Central memory CD4-positive, alpha-beta T cell (primary cell): ENCODE data around the gene DRD2.
"Not testable (repeated sequence)": the region's sequence is repeated elsewhere in the genome, so short reads cannot be mapped to it uniquely, and the experiment has no call there.

Experiments used
- DNase-seq: peaks from one replicate; pipeline ENCODE4 v3.0.0; 2022
- total RNA-seq, 3 experiments: gene quantifications; one replicate each; lab custom pipeline; 2026; lab: John Stamatoyannopoulos, UW

DRD2 gene
- 0 reads per million in 3 experiments for total RNA-seq

DNA sequence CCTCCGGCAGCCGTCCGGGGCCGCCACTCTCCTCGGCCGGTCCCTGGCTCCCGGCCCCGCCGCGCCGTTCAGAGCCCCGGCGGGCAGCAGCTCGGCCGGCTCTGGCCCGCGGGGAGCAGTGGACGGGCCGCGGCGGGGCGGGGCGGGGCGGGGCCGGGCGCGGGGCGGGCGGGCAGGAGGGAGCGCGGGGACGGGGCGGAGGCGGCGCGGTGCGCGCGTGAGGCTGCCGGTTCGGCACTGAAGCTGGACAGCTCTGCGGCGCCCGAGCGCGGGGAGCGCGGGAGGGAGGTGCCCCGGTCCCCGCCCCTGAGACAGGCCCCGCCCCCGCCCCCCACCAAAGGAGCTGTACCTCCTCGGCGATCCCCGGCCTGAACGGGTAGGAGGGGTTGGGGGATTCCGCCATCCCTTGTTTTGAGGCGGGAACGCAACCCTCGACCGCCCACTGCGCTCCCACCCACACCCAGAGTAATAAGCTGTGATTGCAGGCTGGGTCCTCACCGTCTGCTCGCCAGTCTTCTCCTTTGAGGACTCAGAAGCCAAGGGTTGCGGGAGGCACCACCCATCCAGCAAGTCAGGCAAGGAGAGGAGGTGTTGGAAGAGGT, at the start of gene DRD2:
Gene DRD2 (minus strand): TSS at position 239 of the 602 bp plus-strand sequence. CDS start 50,747 bp downstream, outside the sequence.
- no peak for DNase-seq

DNA sequence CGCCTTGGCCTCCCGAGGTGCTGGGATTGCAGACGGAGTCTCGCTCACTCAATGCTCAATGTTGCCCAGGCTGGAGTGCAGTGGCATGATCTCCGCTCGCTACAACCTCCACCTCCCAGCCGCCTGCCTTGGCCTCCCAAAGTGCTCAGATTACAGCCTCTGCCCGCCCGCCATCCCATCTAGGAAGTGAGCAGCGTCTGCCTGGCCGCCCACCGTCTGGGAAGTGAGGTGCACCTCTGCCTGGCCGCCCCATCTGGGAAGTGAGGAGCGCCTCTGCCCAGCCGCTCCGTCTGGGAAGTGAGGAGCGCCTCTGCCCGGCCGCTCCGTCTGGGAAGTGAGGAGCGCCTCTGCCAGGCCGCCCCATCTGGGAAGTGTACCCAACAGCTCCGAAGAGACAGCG, 48.7 kb upstream of the DRD2 start:
- not testable (repeated sequence) for DNase-seq

DNA sequence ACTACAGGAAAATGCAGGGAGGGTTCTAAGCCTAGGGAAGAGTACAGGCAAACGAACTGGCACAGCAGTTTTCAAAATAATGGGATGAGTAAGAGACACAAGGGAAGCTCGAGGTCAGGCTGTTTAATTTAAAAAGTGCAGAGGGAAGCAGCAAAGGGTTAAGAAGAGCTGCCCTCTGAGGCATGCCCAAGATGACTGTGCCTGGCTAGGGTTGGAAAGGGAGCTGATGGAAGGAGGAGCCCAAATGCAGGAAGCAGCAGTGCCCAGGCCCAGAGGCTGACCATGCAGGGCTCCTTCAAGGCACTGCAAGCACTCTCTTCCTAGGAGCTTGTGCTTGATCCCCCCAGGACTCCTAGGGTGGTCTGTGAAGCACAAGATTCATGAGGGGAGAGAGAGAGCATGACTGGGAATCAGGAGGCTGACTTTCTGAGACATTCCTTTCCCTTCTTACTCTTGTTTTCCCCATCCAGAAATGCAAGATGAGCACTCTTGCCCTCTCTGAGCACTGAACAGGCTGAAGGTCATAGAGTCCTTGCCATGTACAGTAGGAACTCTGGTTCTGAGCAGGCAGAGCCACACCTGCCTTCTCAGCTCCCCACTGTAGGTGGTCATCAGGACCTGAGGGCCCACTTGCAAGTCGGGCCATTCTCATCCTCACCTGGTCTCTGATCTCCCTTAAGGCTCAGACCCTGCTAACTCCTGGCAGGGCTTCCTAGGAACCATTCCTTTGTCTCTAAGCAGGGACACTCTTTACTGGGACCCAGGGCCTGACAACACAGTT, 46.7 kb upstream of the DRD2 start:
- DNase-seq: no peak

DNA sequence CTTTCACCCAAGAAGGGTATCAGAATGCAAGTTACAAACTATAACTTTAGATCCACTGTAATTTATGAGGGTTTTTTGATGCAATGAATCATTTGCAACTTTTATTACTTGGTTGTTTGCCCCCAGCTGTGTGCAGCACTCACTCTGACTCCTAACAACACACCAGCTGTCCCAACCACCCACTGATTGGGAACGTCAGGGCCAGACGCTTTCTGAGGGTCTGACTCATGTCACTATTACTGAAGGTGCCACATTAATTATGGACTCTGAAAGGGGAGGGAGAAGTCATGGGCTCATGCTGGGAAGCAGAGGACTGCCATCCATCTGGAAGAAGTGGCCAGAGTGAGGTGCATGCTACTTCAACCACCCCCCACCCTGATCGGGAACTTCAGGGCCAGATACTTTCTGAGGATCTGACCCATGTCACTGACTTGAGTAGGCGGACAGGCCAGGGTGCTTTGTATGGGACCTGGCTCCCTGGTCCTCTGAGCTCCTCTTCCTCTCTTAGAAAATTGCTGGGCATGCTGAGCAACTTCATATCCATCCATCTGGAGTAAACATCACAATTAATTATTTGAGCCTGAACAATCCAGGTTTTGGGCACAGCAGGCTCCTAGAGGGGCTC, 44.9 kb upstream of the DRD2 start:
- no peak for DNase-seq

DNA sequence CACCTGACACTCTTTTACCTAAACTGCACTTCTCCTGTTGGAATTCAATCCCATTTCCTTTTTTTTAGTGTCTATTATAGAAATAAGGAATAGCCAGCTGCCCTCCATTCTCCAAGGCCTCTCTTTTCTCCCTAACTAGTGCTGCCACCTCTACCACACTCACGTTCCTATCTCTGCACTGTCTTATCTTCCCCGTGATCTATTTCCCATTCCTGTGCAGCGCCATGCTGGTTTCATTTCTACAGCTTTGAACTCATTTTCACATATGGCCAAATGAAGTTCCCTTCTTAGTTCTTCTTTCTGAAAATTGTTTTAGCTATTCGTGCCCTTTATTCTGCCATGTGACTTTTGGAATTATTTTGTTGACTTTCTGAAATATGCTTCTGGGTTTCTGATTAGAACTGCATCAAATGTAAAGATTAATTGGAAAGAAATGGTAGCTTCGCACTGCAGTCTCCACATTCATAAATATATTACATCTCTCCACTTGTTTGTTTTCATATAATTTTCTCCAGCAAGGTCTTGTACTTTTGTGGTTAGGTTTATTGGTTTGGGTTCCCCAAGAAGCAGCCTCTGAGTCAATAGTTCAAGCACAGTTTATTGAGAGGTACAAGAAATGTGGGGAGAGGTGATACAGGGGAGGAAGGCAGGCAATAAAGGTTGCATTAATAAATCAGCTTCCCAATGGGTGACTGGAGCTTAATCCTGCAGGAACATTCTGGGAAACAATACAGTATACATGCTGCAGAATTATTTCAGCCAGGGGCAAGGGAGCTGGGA, 43.7 kb upstream of the DRD2 start:
- DNase-seq: no peak

DNA sequence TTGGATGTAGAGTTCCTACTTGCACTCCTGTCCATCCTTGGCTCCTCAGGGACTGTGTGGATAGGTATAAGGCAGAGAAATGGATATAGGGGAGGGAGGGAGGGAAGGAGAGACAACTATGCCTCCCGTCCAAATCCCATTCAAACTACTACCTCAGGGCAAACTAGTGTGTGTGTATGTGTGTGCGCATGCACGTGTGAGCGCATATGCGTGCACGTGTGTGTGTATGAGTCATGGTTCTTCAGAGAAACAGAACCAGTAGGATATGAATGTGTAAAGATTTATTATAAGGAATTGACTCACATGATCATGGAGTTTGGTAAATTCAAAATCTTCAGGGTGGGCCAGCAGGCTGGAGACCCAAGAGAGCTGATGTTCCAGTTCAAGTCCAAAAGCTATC, 42.2 kb upstream of the DRD2 start:
- DNase-seq: no peak

DNA sequence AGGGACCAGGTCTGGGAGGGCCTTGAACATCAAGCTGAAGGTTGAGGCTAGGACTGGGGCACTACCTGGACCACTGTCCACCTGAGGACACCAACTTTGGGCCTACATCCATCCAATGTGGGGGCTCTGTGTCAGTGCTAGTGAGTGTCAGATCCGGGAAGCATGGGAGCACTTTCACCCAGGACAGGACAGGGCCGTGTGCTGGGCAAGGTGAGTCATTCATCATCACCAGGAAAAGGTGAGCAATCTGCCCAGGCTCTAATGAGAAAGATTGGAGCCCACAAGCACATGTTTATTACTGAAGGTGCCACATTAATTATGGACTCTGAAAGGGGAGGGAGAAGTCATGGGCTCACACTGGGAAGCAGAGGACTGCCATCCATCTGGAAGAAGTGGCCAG, 39.7 kb upstream of the DRD2 start:
- DNase-seq: no peak

DNA sequence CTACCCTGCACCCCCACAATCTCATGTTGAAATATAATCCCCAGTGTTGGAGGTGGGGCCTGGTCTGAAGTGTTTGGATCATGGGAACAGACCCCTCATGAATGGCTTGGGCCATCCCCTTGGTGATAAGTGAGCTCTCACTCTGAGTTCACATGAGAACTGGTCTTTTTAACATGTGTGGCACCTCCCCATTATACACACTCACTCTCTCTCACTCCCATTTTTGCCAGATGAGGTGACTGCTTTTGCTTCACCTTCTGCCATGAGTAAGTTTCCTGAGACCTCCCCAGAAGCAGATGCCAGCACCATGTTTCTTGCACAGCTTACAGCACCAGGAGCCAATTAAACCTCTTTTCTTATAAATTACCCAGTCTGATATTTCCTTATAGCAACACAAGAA, 32.1 kb upstream of the DRD2 start:
- DNase-seq: no peak

DNA sequence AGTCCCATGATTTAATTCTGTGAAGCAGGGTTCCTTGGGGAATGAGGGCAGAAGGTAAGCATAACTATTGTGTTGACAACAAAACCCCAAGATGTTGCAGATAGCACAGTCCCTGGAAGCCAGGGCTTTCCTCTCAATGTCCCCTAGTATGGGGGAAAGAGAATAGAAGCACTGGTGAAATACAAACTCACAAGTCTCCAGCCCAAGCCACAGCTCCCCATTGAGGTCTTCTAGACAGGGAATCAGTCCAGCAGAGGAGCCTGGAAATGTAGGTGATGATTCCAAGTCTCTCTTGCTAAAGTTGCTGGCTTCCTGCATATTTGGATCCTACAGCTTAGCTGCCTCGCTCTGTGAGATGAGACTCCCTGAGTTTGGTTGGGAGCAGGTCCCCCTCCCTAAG, 31.7 kb upstream of the DRD2 start:
- DNase-seq: no peak

DNA sequence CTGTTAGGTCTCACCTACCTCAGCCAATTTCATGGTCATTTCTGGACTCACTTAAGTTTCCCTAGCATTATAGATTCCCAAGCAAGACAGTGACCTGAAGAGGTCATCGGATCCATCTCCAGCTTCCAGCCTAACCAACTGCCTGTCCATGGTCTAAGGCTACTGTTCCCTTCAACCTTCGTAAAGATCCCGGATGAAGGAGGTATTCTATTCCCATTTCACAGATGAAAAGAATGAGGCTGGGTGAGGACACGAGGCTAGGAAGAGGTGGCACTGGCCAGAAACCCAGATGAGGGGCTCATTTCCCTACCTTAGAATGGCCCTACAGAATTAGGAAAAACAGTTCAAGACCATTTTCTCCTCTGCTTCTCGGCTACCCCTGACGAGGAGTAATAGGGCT, 31.3 kb upstream of the DRD2 start:
- no peak for DNase-seq

DNA sequence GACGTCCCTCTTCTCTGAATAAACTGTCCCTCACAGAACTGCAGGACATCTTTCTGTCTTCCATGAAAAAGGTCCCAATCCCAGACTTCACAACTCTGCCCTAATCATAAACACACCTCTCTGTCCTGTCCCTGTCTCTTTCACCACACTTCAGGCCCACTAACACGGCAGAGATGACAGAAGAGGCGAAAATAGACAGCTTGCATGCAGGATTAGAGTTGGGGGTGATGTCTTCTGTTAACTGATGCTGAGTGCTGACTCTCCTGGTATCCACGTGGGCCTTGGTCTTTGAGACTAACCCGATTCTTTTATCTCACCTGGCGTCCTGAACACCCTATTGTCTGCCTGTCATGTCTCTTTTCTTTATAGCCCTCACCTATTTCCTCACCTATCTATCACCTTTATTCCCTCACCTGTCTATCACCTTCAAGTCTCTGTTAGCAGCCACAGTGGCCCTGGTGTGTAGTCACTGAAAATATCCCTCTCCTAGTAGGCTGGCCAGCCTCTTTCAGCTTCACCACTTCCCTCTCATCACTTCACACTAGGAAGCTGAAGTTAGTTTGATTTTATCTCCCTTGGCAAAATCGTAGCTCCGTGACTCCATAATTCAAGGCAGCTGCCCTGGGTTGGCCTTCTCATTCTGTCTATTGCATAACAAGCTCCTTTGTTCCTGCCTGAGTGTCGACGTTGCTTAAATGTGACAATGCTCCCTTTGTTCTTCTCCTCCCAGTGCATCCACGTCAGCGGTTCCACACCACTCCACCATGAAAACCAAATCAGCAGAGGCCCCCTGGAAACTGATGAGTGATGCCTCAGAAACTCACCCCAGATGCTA, 30.6 kb upstream of the DRD2 start:
- DNase-seq: no peak

DNA sequence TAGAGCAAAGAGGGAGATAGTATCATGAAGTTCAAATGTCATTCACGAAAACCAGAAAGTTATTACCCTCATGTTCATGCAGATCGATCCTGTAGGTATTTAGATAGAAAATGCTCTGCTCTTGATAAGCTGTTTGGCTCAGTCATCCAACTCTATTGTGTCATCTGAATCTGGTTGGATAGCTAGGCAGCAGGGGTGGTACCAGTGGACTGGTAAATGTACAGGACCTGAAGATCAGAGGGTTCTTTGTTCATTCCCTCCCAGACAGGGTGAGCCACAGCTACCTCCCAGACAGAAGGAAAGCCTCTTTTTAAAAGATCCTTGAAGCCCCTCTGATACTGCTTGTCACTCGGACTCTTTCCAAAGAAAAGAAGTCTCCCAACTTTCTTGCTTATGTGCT, 29.8 kb upstream of the DRD2 start:
- DNase-seq: no peak

DNA sequence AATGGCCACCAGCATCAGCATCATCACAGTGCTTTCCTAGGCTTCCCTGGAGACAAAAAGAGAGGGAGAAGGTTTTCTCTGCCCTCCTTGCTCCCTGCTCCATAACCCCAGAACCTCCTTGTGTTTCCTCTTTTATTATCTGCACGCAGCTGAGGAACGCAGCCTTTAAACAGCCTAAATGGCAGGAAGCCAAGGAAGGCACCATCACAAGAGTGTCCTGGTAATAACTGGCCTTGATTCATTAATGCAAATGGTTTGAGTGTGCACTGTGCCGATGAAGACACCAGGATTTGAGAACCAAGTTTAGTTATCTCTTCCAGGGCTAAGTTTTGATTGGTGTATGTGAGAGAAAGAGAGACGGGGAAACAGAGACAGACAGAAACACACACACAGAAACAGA, 29.4 kb upstream of the DRD2 start:
- no peak for DNase-seq

DNA sequence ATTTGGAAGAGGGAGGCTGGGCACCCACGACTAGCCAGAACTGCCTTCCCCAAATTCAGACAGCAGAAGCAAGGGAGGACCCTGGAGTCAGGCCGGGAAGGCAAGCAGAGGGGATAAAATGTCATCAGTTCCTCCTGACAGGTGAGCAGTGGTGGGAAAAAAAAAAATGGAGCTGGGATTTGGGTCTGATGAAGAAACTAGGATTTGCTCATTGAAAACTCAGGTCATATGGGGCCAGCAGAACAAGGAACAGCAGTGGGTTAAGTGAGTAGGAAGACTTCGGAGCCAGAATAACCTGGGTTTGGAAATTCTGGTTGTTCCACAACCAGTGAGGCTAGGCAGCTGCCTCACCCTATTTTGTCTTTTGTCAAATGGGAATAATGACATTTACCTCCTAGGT, 28.9 kb upstream of the DRD2 start:
- DNase-seq: no peak

DNA sequence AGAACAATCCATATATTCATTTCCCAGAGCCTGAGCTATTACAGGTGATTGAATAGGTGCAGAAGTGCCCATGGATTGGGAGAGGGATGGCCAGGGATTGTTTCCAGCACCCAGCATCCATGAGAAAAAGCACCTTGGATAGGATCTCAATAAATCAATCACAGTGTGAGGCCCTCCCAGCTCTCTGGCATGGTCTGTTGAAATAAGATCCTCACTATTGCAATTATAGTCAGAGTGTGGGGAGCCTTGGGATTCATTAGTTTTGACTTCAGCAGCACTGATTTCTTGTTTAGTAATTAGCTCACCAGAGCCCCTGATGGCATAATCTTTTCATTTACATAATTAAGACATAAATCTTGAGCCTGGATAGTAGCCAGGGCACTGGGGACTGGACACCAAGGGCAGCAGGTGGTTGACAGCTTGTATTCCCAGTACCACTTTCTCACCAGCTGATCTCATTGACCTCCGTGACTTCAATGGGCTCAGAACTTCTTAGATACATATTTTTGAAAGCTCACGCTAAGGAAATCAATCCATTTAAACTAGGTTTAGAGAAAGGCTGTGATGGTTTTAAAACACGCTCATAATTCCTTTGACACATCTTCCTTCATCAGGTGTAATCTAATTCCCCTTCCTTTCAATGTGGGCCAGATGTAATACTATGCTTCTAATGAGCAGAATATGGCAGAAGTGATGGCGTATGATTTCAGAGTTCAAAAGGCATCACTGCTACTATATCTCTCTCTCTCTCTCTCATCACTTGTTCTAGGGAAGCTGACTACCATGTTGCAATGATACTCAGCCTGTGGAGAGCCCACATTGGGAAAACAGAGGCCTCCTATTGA, 22.1 kb upstream of the DRD2 start:
- no peak for DNase-seq

DNA sequence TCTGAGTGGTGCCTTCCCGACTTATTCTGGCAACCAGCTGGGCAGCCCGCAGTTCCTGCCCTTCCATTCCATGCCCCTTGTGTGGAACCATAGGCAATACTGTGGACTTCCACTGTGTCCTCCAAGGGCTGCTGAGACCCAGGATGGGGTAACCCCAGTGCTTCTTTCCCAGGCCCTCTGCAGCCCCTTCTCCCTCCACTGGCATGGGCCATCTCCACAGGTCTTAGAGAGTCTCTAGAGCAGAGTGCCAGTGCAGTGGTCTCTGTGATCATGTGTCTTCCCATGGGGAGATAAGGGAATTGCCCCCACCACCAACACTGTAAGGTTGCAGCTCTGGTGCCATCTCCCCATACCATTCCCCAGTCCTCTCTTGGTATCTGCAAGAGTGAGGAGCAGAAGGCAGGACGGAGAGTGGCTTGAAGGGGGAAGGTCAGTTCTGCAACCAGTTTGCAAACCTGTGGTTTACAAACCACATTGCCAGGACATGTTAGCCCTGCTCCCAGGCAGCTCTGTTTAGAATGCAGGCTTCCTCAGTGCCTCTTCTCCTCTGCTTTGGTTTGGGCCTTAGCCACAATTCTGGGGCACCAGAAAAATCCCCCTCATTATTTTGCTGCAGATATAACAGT, 20.9 kb upstream of the DRD2 start:
- no peak for DNase-seq

DNA sequence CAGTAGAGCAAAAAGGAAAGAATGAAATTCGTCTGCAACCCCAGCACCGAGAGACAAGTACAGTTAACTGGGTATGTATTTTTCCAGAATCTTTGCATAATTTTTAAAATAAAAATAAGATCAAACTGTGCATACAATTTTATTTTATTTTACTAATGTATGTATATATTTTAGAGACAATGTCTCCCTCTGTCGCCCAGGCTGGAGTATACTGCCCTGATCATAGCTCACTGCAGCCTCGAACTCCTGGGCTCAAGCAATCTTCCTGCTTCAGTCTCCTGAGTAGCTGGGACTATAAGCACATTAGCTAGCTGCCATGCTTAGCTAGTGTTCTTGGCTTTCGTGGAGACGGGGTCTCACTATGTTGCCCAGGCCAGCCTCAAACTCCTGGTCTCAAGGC, 18.8 kb upstream of the DRD2 start:
- DNase-seq: no peak

DNA sequence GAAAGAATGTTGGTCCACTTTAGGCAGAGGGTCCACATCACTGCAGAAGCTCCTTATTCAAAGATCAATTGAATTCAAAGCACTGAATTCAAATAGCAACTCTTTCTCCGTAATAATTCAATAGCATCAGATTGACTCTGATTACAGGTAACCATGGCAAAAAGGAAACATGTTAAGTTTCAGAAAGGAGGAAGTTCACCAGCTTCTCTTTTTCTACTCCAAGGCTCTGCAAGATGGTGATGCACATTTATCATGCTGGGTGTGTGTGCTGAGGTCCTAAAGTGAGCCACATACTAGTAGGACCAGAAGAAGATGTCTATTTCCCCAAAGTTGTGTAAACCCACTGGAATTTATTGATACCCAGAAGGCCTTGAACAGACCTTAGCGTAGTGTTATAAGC, 18.0 kb upstream of the DRD2 start:
- DNase-seq: no peak

DNA sequence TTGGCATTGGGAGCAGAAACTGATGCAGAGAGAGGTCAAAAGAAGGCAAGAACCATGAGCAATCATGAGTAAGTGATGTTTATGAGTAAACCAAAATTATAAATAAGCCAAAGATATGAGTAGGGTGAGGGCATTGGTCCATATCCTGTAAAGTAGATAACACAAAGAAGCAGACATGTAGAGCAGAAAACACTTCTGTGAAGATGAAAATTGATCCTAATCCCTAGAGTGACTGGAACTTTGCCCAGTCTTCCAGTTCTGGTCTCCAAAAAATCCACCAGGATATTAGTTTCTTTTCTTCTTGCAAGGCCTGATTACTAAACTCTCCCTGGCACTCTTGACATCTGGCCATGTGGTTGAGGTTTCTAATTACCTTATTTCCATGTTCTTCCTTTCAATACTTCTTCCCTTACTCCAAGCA, 13.7 kb upstream of the DRD2 start:
- DNase-seq: no peak

DNA sequence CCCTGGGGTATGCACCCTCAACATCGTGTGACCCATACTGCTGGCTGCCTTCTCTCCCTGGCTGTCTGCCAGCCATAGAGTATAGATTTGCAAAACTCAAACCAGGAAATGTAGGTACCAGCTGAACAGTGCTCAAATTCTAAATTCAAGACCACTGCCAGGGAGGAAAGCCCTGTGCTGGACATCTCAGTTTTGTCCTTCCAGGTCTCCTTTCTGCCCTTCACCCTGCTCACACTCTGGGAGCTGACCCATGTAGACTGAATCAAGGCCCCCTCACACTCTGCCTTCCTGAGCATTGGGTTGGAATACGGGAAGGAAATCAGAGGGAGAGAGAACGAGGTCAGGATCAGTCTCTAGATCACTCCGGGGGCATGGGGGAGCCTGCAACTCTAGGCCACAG, 12.4 kb upstream of the DRD2 start:
- no peak for DNase-seq

DNA sequence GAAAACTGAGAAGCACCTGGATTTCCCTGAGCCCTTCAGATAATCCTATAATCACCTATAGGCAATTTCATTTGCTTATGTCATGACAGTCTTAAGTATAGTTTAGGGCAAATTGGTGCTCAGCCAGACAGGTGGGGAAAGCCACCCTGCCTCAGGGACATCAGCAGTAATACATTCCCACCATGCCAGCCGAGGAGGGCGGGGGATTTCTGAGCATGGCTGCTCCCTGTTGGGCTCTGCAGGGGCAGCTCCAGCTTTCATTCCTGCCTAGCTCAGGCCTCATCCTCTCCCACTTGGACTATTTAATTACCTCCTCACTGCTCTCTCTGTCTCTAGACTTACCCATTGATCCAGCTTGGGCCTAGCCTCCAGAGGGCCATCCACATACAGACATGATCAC, 9.0 kb upstream of the DRD2 start:
- no peak for DNase-seq
